GM12878 (cell line): ENCODE data around the gene EDC3. TPM values are rescaled to one million over a fixed set of nuclear protein-coding genes. Genes with fewer than 3 reads are reported as not detected.

ENCODE experiments used
- ATAC-seq: fragments of 200-7000 bp; cut with Tn5 transposase; 3 replicates; pipeline ENCODE4 v1.9.1; 2020; ENCODE audit warnings: mild to moderate bottlenecking, moderate library complexity
- BruUV-seq: library from RNA; stranded (reverse); fragments of 400-500 nt; replicated peaks from 2 replicates; lab custom pipeline; 2021; lab: Mats Ljungman, UMichigan
- CTCF ChIA-PET: fragments of 300-600 bp; sonication (Branson Sonifier 250); formaldehyde crosslinking; extraction: SDS; loops from one replicate; lab custom pipeline; 2021; ENCODE audit warnings: inconsistent platforms; lab: Yijun Ruan, JAX
- POLR2A ChIA-PET: fragments of 350-600 bp; formaldehyde crosslinking; extraction: SDS; loops from one replicate; lab custom pipeline; 2021; ENCODE audit warnings: inconsistent platforms; lab: Charles Lee
- RAD21 ChIA-PET: fragments of 300-600 bp; sonication (Branson Sonifier 250); formaldehyde crosslinking; loops from one replicate; lab custom pipeline; 2023; ENCODE audit warnings: antibody characterized with exemption; ENCODE audit not compliant: unreplicated experiment; lab: Charles Lee
- SMC1A ChIA-PET: fragments of 300-600 bp; sonication (Branson Sonifier 250); formaldehyde crosslinking; loops from one replicate; lab custom pipeline; 2023; ENCODE audit not compliant: unreplicated experiment, uncharacterized antibody; lab: Charles Lee
- DNase-seq: peaks from one replicate; pipeline ENCODE4 v3.0.0-alpha.2; 2011; ENCODE audit warnings: low read depth, low spot score
- FAIRE-seq: peaks from 3 replicates; lab custom pipeline; 2011; peaks lifted over from hg19 to GRCh38; lab: Jason Lieb, UNC
- H2AFZ ChIP-seq: 2 replicates; pipeline ENCODE4 v1.6.0; 2011; ENCODE audit warnings: low read depth, low read length, control low read depth; ENCODE audit not compliant: control insufficient read depth
- H3K27ac ChIP-seq: 2 replicates; pipeline ENCODE4 v1.5.1; 2011; ENCODE audit warnings: control low read depth; ENCODE audit not compliant: control insufficient read depth, insufficient read depth
- H3K27me3 ChIP-seq, 2 experiments: replicated peaks in 1 of 2; 2 replicates each; pipeline versions ENCODE4 v1.6.0 to v1.6.1; 2011; ENCODE audit warnings: low read length in 1 of 2; ENCODE audit not compliant: control insufficient read depth in 2 of 2, insufficient read depth in 2 of 2
- H3K36me3 ChIP-seq, 2 experiments: 2 replicates each; pipeline ENCODE4 v1.5.1; 2011; ENCODE audit warnings: low read length in 1 of 2; ENCODE audit not compliant: control insufficient read depth in 2 of 2, insufficient read depth in 2 of 2
- H3K4me1 ChIP-seq: 2 replicates; pipeline ENCODE4 v1.6.1; 2011; ENCODE audit warnings: mild to moderate bottlenecking, low read length, moderate library complexity, mixed read lengths; ENCODE audit not compliant: control insufficient read depth, insufficient read depth
- H3K4me2 ChIP-seq: 2 replicates; pipeline ENCODE4 v1.6.0; 2011; ENCODE audit warnings: control low read depth; ENCODE audit not compliant: control insufficient read depth, insufficient read depth
- H3K4me3 ChIP-seq: fragments of 200-600 bp; sonication (generic); 2 replicates; pipeline ENCODE4 v1.5.1; 2016
- H3K79me2 ChIP-seq: 2 replicates; pipeline ENCODE4 v1.6.0; 2011; ENCODE audit warnings: low read length; ENCODE audit not compliant: control insufficient read depth, insufficient read depth
- H3K9ac ChIP-seq: 2 replicates; pipeline ENCODE4 v1.8.0; 2011; ENCODE audit warnings: low read length, control low read depth, mixed read lengths; ENCODE audit not compliant: control insufficient read depth, insufficient read depth
- H3K9me3 ChIP-seq: replicated peaks from 3 replicates; pipeline ENCODE4 v1.5.1; 2011; ENCODE audit warnings: mild to moderate bottlenecking, low read length; ENCODE audit not compliant: control insufficient read depth, insufficient read depth
- H4K20me1 ChIP-seq: 2 replicates; pipeline ENCODE4 v1.6.0; 2011; ENCODE audit not compliant: control insufficient read depth, insufficient read depth
- BHLHE40 ChIP-seq, 2 experiments: fragments of 450-650 bp in 1 of 2; IDR thresholded peaks; 2 replicates each; pipeline ENCODE4 v1.6.1; 2011 to 2017; ENCODE audit warnings: low read depth in 2 of 2, borderline replicate concordance in 1 of 2, improper control_type of control experiment in 1 of 2, low read length in 1 of 2, mild to moderate bottlenecking in 1 of 2
- EZH2 ChIP-seq: IDR thresholded peaks from 2 replicates; pipeline ENCODE4 v1.6.1; 2012; ENCODE audit warnings: low read depth, mild to moderate bottlenecking, control low read depth, inconsistent platforms, low read length, borderline replicate concordance; ENCODE audit not compliant: control insufficient read depth
- NFIC ChIP-seq: IDR thresholded peaks from 2 replicates; pipeline ENCODE4 v1.6.1; 2012; ENCODE audit warnings: low read depth, mild to moderate bottlenecking, inconsistent platforms, low read length, moderate library complexity
- PAX5 ChIP-seq: IDR thresholded peaks from 2 replicates; pipeline ENCODE4 v1.6.1; 2011; ENCODE audit warnings: low read depth, low read length, borderline replicate concordance
- RFX5 ChIP-seq: IDR thresholded peaks from 2 replicates; pipeline ENCODE4 v1.6.1; 2011; ENCODE audit warnings: low read depth, low read length, improper control_type of control experiment
- RUNX3 ChIP-seq: IDR thresholded peaks from 2 replicates; pipeline ENCODE4 v1.6.1; 2012; ENCODE audit warnings: low read length, inconsistent platforms
- STAT3 ChIP-seq: IDR thresholded peaks from 2 replicates; pipeline ENCODE4 v1.6.1; 2011; ENCODE audit warnings: low read depth, low read length, improper control_type of control experiment
- TCF12 ChIP-seq: IDR thresholded peaks from 2 replicates; pipeline ENCODE4 v1.6.1; 2011; ENCODE audit warnings: low read depth, mild to moderate bottlenecking, low read length
- ZBTB11 ChIP-seq: fragments of 450-650 bp; formaldehyde crosslinking; IDR thresholded peaks from 2 replicates; pipeline ENCODE4 v1.5.0; 2022; ENCODE audit warnings: mild to moderate bottlenecking, missing genetic modification characterization
- ZNF384 ChIP-seq: IDR thresholded peaks from 2 replicates; pipeline ENCODE4 v1.6.1; 2012; ENCODE audit warnings: low read depth, mild to moderate bottlenecking, low read length, improper control_type of control experiment, borderline replicate concordance
- WGBS: methylation state at CpG from one replicate; pipeline ENCODE4 v1.1.6; 2016; ENCODE audit warnings: low lambda C conversion rate; ENCODE audit not compliant: insufficient replicate concordance, insufficient coverage; ENCODE audit errors: missing lambda C conversion rate; 5-methylcytosine and 5-hydroxymethylcytosine counted together
- in situ Hi-C: fragments of 300-500 bp; cut with MboI; formaldehyde crosslinking; loops from 9 replicates; pipeline ENCODE4 v1.14.3; 2018; ENCODE audit warnings: mixed read lengths
- intact Hi-C: fragments of 100-400 bp; cut with micrococcal nuclease; formaldehyde crosslinking; loops from one replicate; pipeline ENCODE4 v1.14.2; 2022; ENCODE audit not compliant: unreplicated experiment
- polyA plus RNA-seq, 11 experiments: library from polyadenylated mRNA; depleted of rRNA in 4 of 11; unstranded in 6 of 11; stranded (reverse) in 5 of 11; fragments of >200 nt; fragmentation: Nextera tagmentation in 4 of 11; fragmentation: Illumina TruSeq in 1 of 11; extraction: Ambion mirVana in 4 of 11; extraction: Trizol in 1 of 11; gene quantifications; 1 replicate in 1 of 11; 2 replicates in 10 of 11; pipeline versions ENCODE4 v1.2.1 to v1.2.3, GENCODE V29; 2011 to 2016; ENCODE audit warnings: inconsistent platforms in 2 of 11, missing spikeins in 2 of 11, low read depth in 1 of 11
- total RNA-seq, 4 experiments: library from RNA; depleted of rRNA in 3 of 4; stranded (reverse); fragments of >200 nt in 3 of 4; fragmentation: Illumina TruSeq in 1 of 4; extraction: Trizol in 1 of 4; gene quantifications; 2 replicates each; pipeline versions ENCODE4 v1.2.1 to v1.2.3, GENCODE V29; 2013 to 2021

Gene EDC3
- total and polyA plus RNA-seq, 10 of the 15 experiments (the other 5 are each of a cell fraction or from before 2014, with no cell fraction given): 11.8 to 48.4 (median 35.3) TPM

- no peaks in the 10 kb centered on the region for H3K27me3 ChIP-seq
- H3K36me3 ChIP-seq: no peaks in the 10 kb centered on the region; a peak in 2 of 4 replicates
- in situ Hi-C loops: no loop called here
- no peak overlapping the region for H3K27ac ChIP-seq
- peaks cover 9% of the 10 kb centered on the region; the same call in 1 of the 2 replicates for H3K4me1 ChIP-seq
- ChIA-PET RAD21 (interaction anchor here (1.3 kb wide), 1 partner anchor 116 kb away, joined by 5 read pairs; no protein-coding TSS in a partner anchor), CTCF (interaction anchor here (1.2 to 1.4 kb wide), 2 partner anchors 9 to 117 kb away, joined by 3 read pairs; no protein-coding TSS in a partner anchor), POLR2A (interaction anchor here (0.7 kb wide), 1 partner anchor 253 kb away, joined by 4 read pairs; the partner anchor contains the start of gene FAM219B), SMC1A (interaction anchor here (0.7 to 1.4 kb wide), 2 partner anchors 18 to 48 kb away, joined by 3 to 9 read pairs; no protein-coding TSS in a partner anchor)
- DNase-seq (no peak), ATAC-seq (peak; percentile 78), FAIRE-seq (no peak)
- H2AFZ ChIP-seq: no peak overlapping the region
- H3K4me2 ChIP-seq: no peak overlapping the region
- TF ChIP-seq TCF12: 0 out of 2 replicates have a peak, but pooled peaks have one; percentile 20
- TF ChIP-seq RUNX3: peak; percentile 56
- TF ChIP-seq NFIC: no peak
- intact Hi-C loops: no loop called here
- H3K79me2 ChIP-seq: no peaks in the 10 kb centered on the region; the same call in 1 of the 2 replicates
- no peaks in the 10 kb centered on the region for H3K9me3 ChIP-seq
- 74% methylated on average over 7 of the region's 7 CpGs for WGBS
- H3K9ac ChIP-seq: no peak overlapping the region; the same call in 1 of the 2 replicates
- H4K20me1 ChIP-seq: no peaks in the 10 kb centered on the region
- no peak overlapping the region for H3K4me3 ChIP-seq
- no TSS peak for BruUV-seq
Measured at GRCh38 chr15:74653426-74654102, 42.3 kb downstream of the EDC3 start.

DNA sequence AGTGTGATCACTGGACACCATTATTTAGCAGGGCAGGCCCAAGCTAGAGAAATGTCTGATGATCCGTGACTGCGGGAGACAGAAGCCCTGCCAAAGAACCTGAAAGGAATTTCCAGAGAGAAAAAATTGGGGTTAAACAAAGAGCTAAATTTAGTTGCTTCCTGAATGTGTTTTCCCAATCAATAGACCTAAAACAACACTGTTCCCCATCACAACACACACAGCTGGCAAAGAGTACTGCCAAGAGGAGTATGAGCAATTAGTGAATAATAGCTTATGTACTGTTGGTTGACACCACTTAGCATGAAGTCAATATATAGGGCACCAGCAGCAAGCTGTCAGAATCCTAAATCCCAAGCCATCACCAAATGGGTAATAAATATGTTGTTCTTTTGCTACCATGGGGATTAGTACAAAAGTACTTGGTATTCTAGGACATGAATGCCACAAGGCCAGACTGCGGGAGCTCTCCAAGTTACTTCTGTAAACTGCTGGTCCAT, 44.5 kb downstream of the EDC3 start:
- ChIA-PET RAD21 (interaction anchor here (1.3 kb wide), 1 partner anchor 17 kb away, joined by 4 read pairs; no protein-coding TSS in a partner anchor), CTCF (interaction anchor here (1.5 to 3.3 kb wide), 2 partner anchors 11 to 16 kb away, joined by 7 to 12 read pairs; no protein-coding TSS in a partner anchor), SMC1A (interaction anchor here (1.1 kb wide), 1 partner anchor 17 kb away, joined by 5 read pairs; no protein-coding TSS in a partner anchor), POLR2A (interaction anchor here (1.1 kb wide), 1 partner anchor 14 kb away, joined by 3 read pairs; no protein-coding TSS in a partner anchor)
- no TSS peak for BruUV-seq
- H3K9ac ChIP-seq: no peak overlapping the region
- no peak overlapping the region for H3K27ac ChIP-seq
- H3K4me2 ChIP-seq: no peak overlapping the region
- intact Hi-C loops: no loop called here
- H4K20me1 ChIP-seq: no peaks in the 10 kb centered on the region
- DNase-seq: no peak
- FAIRE-seq: no peak
- no peak overlapping the region for H2AFZ ChIP-seq
- H3K9me3 ChIP-seq: no peaks in the 10 kb centered on the region
- no peak overlapping the region for H3K4me3 ChIP-seq
- no peak for ATAC-seq
- no peaks in the 10 kb centered on the region; the same call in 1 of the 2 replicates for H3K79me2 ChIP-seq
- H3K27me3 ChIP-seq: no peaks in the 10 kb centered on the region
- 96% methylated on average over 3 of the region's 3 CpGs for WGBS
- in situ Hi-C loops: no loop called here
- H3K4me1 ChIP-seq: peaks cover 9% of the 10 kb centered on the region; the same call in 1 of the 2 replicates
- peaks cover 0 to 6% of the 10 kb centered on the region in 2 experiments; a peak in 3 of 4 replicates for H3K36me3 ChIP-seq
- TF ChIP-seq EZH2 (no peak), ZBTB11 (no peak), STAT3 (no peak), ZNF384 (no peak), RFX5 (no peak), PAX5 (no peak), BHLHE40 (IDR thresholded peaks at IDR 0.05; ENCODE audit: borderline replicate concordance in 1 of 2, low read depth in 2 of 2, low read length in 1 of 2) (no peak)
